OCI-LY3 (cell line): ENCODE results near the gene DOCK2.

Source experiments
- CTCF ChIP-seq: fragments of 200-600, 300-600 bp; sonication (generic); IDR thresholded peaks from 2 replicates; pipeline ENCODE4 v1.5.1; 2014; ENCODE audit warnings: antibody characterized with exemption, low read length, low read depth
- EZH2phosphoT487 ChIP-seq: fragments of 200-600 bp; shearing (Covaris generic); IDR thresholded peaks from 2 replicates; pipeline ENCODE4 v1.6.1; 2018; ENCODE audit warnings: antibody characterized with exemption, mixed run types, low read depth

DNA sequence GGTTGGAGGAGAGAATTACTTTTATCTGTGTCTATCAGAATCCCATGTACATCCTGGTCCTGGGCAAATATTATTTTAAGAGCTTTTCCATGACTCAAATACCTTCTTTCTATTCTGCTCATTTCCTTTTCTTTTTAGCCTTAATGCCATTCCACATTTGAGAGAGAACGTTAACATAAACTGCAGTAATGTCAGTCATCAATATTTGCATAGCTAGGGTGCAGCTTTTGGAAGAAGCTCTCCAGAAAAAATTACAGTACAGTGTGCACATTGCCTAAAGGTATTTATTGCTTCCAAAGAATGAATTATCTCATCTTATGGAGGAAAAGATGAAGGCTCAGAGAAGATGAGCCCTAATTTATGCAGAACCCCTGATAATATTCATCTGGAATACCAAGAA, 284.9 kb downstream of the DOCK2 start:
- TF ChIP-seq CTCF (no peak), EZH2phosphoT487 (no peak)
